SK-N-SH (cell line): ENCODE data around the gene NRDC. TPM values are rescaled to one million over a fixed set of nuclear protein-coding genes. Genes with fewer than 3 reads are reported as not detected.

Source experiments
- CTCF ChIA-PET: fragments of 300-600, 350-600 bp; formaldehyde crosslinking; extraction: SDS; loops from one replicate; lab custom pipeline; 2021; lab: Yijun Ruan, JAX
- POLR2A ChIA-PET: fragments of 350-600 bp; sonication (Branson Sonifier 250); formaldehyde crosslinking; extraction: SDS; loops from one replicate; lab custom pipeline; 2020; ENCODE audit warnings: antibody characterized with exemption, inconsistent platforms; lab: Yijun Ruan, JAX
- DNase-seq: peaks from one replicate; pipeline ENCODE4 v3.0.0; 2012
- H2AFZ ChIP-seq: fragments of 200-600 bp; sonication (generic); 2 replicates; pipeline ENCODE4 v1.8.1; 2016; ENCODE audit warnings: antibody characterized with exemption, mild to moderate bottlenecking, low read depth
- H3F3A ChIP-seq: fragments of 200-600 bp; sonication (generic); replicated peaks from 2 replicates; pipeline ENCODE3; 2016; ENCODE audit warnings: antibody characterized with exemption, mild to moderate bottlenecking; ENCODE audit not compliant: insufficient read depth
- H3K27ac ChIP-seq, 2 experiments: fragments of 200-500 bp in 1 of 2; fragments of 200-600 bp in 1 of 2; sonication (Bioruptor generic) in 1 of 2; sonication (generic), shearing (Covaris generic) in 1 of 2; 2 replicates each; pipeline versions ENCODE4 v1.5.1 to v1.6.1; 2014 to 2016; ENCODE audit warnings: low read depth in 2 of 2, inconsistent platforms in 1 of 2, low read length in 1 of 2, mild to moderate bottlenecking in 1 of 2, mixed read lengths in 1 of 2
- H3K27me3 ChIP-seq: fragments of 200-600 bp; sonication (generic), shearing (Covaris generic); 2 replicates; pipeline ENCODE4 v1.6.1; 2016; ENCODE audit warnings: mixed run types; ENCODE audit not compliant: insufficient read depth
- H3K36me3 ChIP-seq, 2 experiments: fragments of 200-500 bp in 1 of 2; fragments of 200-600 bp in 1 of 2; sonication (Bioruptor generic) in 1 of 2; sonication (generic) in 1 of 2; replicated peaks in 1 of 2; 2 replicates each; pipeline versions ENCODE3 to v1.5.1; 2014 to 2016; ENCODE audit warnings: low read length in 1 of 2, mild to moderate bottlenecking in 1 of 2; ENCODE audit not compliant: insufficient read depth in 2 of 2, control insufficient read depth in 1 of 2
- H3K4me1 ChIP-seq, 2 experiments: fragments of 200-500 bp in 1 of 2; fragments of 200-600 bp in 1 of 2; sonication (Bioruptor generic) in 1 of 2; sonication (generic), shearing (Covaris generic) in 1 of 2; 2 replicates each; pipeline versions ENCODE4 v1.5.1 to v1.6.1; 2014 to 2016; ENCODE audit warnings: low read depth in 1 of 2, low read length in 1 of 2, mixed run types in 1 of 2; ENCODE audit not compliant: insufficient read depth in 2 of 2, control insufficient read depth in 1 of 2
- H3K4me2 ChIP-seq: fragments of 200-600 bp; sonication (generic), shearing (Covaris generic); 2 replicates; pipeline ENCODE4 v1.6.1; 2017; ENCODE audit warnings: mixed run types
- H3K4me3 ChIP-seq, 2 experiments: fragments of 200-500 bp in 1 of 2; fragments of 200-600 bp in 1 of 2; sonication (Bioruptor generic) in 1 of 2; sonication (generic), shearing (Covaris generic) in 1 of 2; 2 replicates each; pipeline versions ENCODE4 v1.5.1 to v1.8.1; 2014 to 2016; ENCODE audit warnings: low read depth in 2 of 2, inconsistent platforms in 1 of 2, low read length in 1 of 2, mild to moderate bottlenecking in 1 of 2, mixed read lengths in 1 of 2, moderate library complexity in 1 of 2
- H3K79me2 ChIP-seq: fragments of 200-600 bp; sonication (generic); 2 replicates; pipeline ENCODE4 v1.8.1; 2017; ENCODE audit warnings: mild to moderate bottlenecking; ENCODE audit not compliant: insufficient read depth
- H3K9ac ChIP-seq: fragments of 200-600 bp; sonication (generic); 2 replicates; pipeline ENCODE4 v1.6.1; 2017; ENCODE audit warnings: mixed run types
- H3K9me2 ChIP-seq: fragments of 200-600 bp; sonication (generic); 2 replicates; pipeline ENCODE4 v1.6.1; 2017; ENCODE audit warnings: mixed run types
- H3K9me3 ChIP-seq: fragments of 200-600 bp; sonication (generic); 2 replicates; pipeline ENCODE4 v1.6.1; 2017; ENCODE audit warnings: mixed run types, mild to moderate bottlenecking, moderate library complexity
- H4K20me1 ChIP-seq: fragments of 200-600 bp; sonication (generic); 2 replicates; pipeline ENCODE4 v1.6.1; 2017; ENCODE audit warnings: mild to moderate bottlenecking, mixed run types; ENCODE audit not compliant: insufficient read depth
- CTCF ChIP-seq: fragments of 200-600 bp; sonication (generic); IDR thresholded peaks from 2 replicates; pipeline ENCODE4 v1.6.1; 2017; ENCODE audit warnings: antibody characterized with exemption, mild to moderate bottlenecking, moderate library complexity
- EZH2phosphoT487 ChIP-seq: fragments of 200-600 bp; sonication (generic); IDR thresholded peaks from 2 replicates; pipeline ENCODE4 v1.6.1; 2017; ENCODE audit warnings: low read depth, mixed run types, mild to moderate bottlenecking, antibody characterized with exemption, moderate library complexity, borderline replicate concordance
- FOSL2 ChIP-seq: IDR thresholded peaks from 2 replicates; pipeline ENCODE4 v1.4.0; 2012; ENCODE audit warnings: low read depth, mild to moderate bottlenecking, moderate library complexity, borderline replicate concordance
- JUND ChIP-seq: IDR thresholded peaks from 2 replicates; pipeline ENCODE4 v1.4.0; 2012
- PBX3 ChIP-seq: IDR thresholded peaks from 2 replicates; pipeline ENCODE4; 2012
- POLR2AphosphoS5 ChIP-seq: IDR thresholded peaks from 2 replicates; pipeline ENCODE4 v1.6.1; 2012; ENCODE audit warnings: low read depth, low read length
- RAD21 ChIP-seq: IDR thresholded peaks from 2 replicates; pipeline ENCODE4 v1.6.1; 2012; ENCODE audit warnings: mild to moderate bottlenecking, low read length
- RFX5 ChIP-seq: IDR thresholded peaks from 2 replicates; pipeline ENCODE4 v1.6.1; 2012; ENCODE audit warnings: mild to moderate bottlenecking, improper control_type of control experiment, low read length
- SMC3 ChIP-seq: IDR thresholded peaks from 2 replicates; pipeline ENCODE4 v1.6.1; 2012; ENCODE audit warnings: low read depth, low read length, improper control_type of control experiment
- USF2 ChIP-seq: fragments of 150-350 bp; IDR thresholded peaks from 2 replicates; pipeline ENCODE4 v1.6.1; 2017; ENCODE audit warnings: antibody characterized with exemption, low read length, low read depth, borderline replicate concordance
- WGBS: methylation state at CpG from one replicate; pipeline ENCODE4 v1.1.6; 2017; ENCODE audit warnings: low lambda C conversion rate; 5-methylcytosine and 5-hydroxymethylcytosine counted together
- polyA plus RNA-seq, 3 experiments: library from polyadenylated mRNA; depleted of rRNA; stranded (reverse); fragments of >200 nt; gene quantifications; 2 replicates each; pipeline ENCODE4 v1.2.3, GENCODE V29; 2012

NRDC gene
- polyA plus RNA-seq, 1 of the 3 experiments (the other 2 are of a cell fraction) = 84.8 TPM

DNA sequence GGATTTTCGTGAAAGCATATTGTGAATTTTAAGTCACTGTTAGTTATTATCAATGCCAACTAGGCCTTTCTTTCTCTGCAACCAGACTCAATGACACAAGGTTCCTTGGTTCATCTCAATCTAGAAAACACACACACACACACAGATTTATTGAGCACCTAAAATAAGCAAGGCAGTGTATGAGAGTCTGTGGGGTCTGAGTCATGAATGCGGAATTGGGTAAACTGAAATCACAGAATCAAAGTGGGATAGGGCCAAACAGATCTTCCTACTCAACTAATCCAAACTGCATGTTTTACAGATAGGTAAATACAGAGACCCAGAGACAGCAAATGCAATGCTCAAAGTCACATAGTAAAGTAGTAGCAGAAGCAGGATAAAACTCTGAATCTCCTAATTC lies 48.5 kb upstream of the NRDC start (continued):
- TF ChIP-seq SMC3 (no peak), PBX3 (0 out of 2 replicates have a peak, but pooled peaks have one; percentile 25), EZH2phosphoT487 (no peak), USF2 (no peak), POLR2AphosphoS5 (no peak), FOSL2 (peak; percentile 25; the same call in 1 of the 2 replicates), RFX5 (no peak)

GRCh38 chr1:51926171-51926812 lies 47.8 kb upstream of the NRDC start:
- WGBS = 59% methylated on average over 5 of the region's 5 CpGs
- H3K9me2 ChIP-seq = no peaks in the 10 kb centered on the region
- H3K27ac ChIP-seq = peak overlapping the region in 1 of 2 experiments; percentile 69; a peak in 2 of 4 replicates
- H4K20me1 ChIP-seq = no peaks in the 10 kb centered on the region
- H3K79me2 ChIP-seq = peaks cover 17% of the 10 kb centered on the region; the same call in 1 of the 2 replicates
- ChIA-PET CTCF (interaction anchor here (1.2 to 2.5 kb wide), 2 partner anchors 12 to 29 kb away, joined by 3 to 12 read pairs; no protein-coding TSS in a partner anchor), POLR2A (no interaction called here)
- peaks cover 3 to 39% of the 10 kb centered on the region in 2 experiments; a peak in 2 of 4 replicates for H3K4me1 ChIP-seq
- no peaks in the 10 kb centered on the region for H3K9me3 ChIP-seq
- no peaks in the 10 kb centered on the region for H3K27me3 ChIP-seq
- no peak overlapping the region for H2AFZ ChIP-seq
- no peak overlapping the region for H3K4me2 ChIP-seq
- H3K4me3 ChIP-seq = no peak overlapping the region
- H3F3A ChIP-seq = peaks cover 41% of the 10 kb centered on the region
- TF ChIP-seq CTCF (peak; percentile 64), JUND (no peak), SMC3 (peak; percentile 60), RAD21 (peak; percentile 61)
- TF ChIP-seq, all 33 proteins: peak for 3
- DNase-seq = no peak
- Histone ChIP-seq H3K9ac (no peak overlapping the region), H3K36me3 (peaks cover 0 to 18% of the 10 kb centered on the region in 2 experiments)
